DOHH2 (cell line): ENCODE data around the gene MACROD2.

Experiments
- H3F3A ChIP-seq: fragments of 200-600 bp; sonication (generic), shearing (Covaris generic); 2 replicates; pipeline ENCODE4 v1.6.0; 2016; ENCODE audit warnings: antibody characterized with exemption, mild to moderate bottlenecking; ENCODE audit not compliant: control insufficient read depth, insufficient read depth
- H3K27ac ChIP-seq: fragments of 200-600 bp; sonication (generic); 2 replicates; pipeline ENCODE4 v1.5.1; 2014; ENCODE audit warnings: low read depth, mild to moderate bottlenecking, low read length, moderate library complexity
- H3K27me3 ChIP-seq: fragments of 200-600 bp; sonication (generic); 2 replicates; pipeline ENCODE4 v1.6.1; 2014; ENCODE audit warnings: mild to moderate bottlenecking, low read length, mixed read lengths; ENCODE audit not compliant: control insufficient read depth
- H3K36me3 ChIP-seq: fragments of 200-600 bp; sonication (generic); 2 replicates; pipeline ENCODE4 v1.6.1; 2014; ENCODE audit warnings: mild to moderate bottlenecking, low read length, moderate library complexity, mixed read lengths; ENCODE audit not compliant: control insufficient read depth
- H3K4me1 ChIP-seq: fragments of 200-600 bp; sonication (generic); 2 replicates; pipeline ENCODE4 v1.6.1; 2014; ENCODE audit warnings: mild to moderate bottlenecking, low read length, mixed read lengths; ENCODE audit not compliant: control insufficient read depth
- H3K4me2 ChIP-seq: fragments of 200-600 bp; sonication (generic); 2 replicates; pipeline ENCODE4 v1.6.0; 2014; ENCODE audit warnings: mild to moderate bottlenecking, low read length, moderate library complexity
- H3K4me3 ChIP-seq: fragments of 200-600 bp; sonication (generic); 2 replicates; pipeline ENCODE4 v1.5.1; 2014; ENCODE audit warnings: mild to moderate bottlenecking, low read length, mixed read lengths
- H3K79me2 ChIP-seq: fragments of 200-600 bp; sonication (generic); 2 replicates; pipeline ENCODE4 v1.6.1; 2014; ENCODE audit warnings: mild to moderate bottlenecking, low read length, mixed read lengths; ENCODE audit not compliant: control insufficient read depth
- H3K9me2 ChIP-seq: fragments of 200-600 bp; sonication (generic); replicated peaks from 2 replicates; pipeline ENCODE4 v1.6.1; 2014; ENCODE audit warnings: mild to moderate bottlenecking, low read length, mixed read lengths; ENCODE audit not compliant: control insufficient read depth
- H3K9me3 ChIP-seq: fragments of 200-600 bp; sonication (generic); 2 replicates; pipeline ENCODE4 v1.6.1; 2014; ENCODE audit warnings: antibody characterized with exemption, low read length, mixed read lengths; ENCODE audit not compliant: control insufficient read depth, insufficient read depth
- H4K20me1 ChIP-seq: fragments of 200-600 bp; sonication (generic); 2 replicates; pipeline ENCODE4 v1.6.0; 2014; ENCODE audit warnings: low read depth, mild to moderate bottlenecking, antibody characterized with exemption, low read length, moderate library complexity; ENCODE audit not compliant: control insufficient read depth, insufficient read depth
- EZH2phosphoT487 ChIP-seq: fragments of 200-600 bp; sonication (generic); IDR thresholded peaks from 2 replicates; pipeline ENCODE4 v1.6.1; 2017; ENCODE audit warnings: borderline replicate concordance, mild to moderate bottlenecking, antibody characterized with exemption, low read length, moderate library complexity, mixed read lengths
- TF ChIP-seq, protein P1 (sequence below): fragments of 200-600 bp; sonication (generic); IDR thresholded peaks from one replicate; pipeline ENCODE4 v1.5.1; 2014; ENCODE audit warnings: antibody characterized with exemption, mild to moderate bottlenecking, low read depth, low read length; ENCODE audit not compliant: poor library complexity, severe bottlenecking

MACROD2 gene

DNA sequence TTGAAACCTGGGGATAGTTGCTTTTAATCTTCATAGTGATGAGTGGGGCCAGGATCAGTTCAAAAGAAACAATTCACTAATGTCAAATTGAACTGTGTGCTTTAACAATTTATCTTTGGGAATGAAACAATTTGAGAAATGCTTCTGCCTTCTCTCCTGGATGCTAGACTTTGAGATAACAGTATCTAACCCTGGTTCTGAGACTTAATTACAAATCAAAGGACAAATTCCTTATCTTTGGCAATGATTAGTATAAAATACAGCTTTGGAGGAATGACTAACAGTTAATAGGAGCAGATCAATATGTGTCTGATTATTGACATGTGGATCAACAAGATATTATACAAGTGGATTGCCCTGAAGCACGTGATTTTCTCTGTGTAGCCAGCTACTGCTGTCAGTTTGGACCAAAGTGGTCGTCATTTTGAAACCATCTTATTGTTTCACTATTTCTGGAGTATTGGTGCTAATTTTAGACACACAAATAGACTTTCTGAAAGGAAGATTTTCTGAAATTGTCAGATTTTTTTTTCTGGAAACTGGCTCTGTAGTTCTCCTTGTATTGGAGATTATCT is 348.3 kb downstream of the MACROD2 start:
- no peaks in the 10 kb centered on the region for H3K9me2 ChIP-seq
- no peaks in the 10 kb centered on the region for H3K4me1 ChIP-seq
- H3K4me2 ChIP-seq: no peak overlapping the region
- no peak overlapping the region for H3K27ac ChIP-seq
- H3K4me3 ChIP-seq: no peak overlapping the region
- TF ChIP-seq EZH2phosphoT487: no peak
- TF ChIP-seq, protein P1, sequence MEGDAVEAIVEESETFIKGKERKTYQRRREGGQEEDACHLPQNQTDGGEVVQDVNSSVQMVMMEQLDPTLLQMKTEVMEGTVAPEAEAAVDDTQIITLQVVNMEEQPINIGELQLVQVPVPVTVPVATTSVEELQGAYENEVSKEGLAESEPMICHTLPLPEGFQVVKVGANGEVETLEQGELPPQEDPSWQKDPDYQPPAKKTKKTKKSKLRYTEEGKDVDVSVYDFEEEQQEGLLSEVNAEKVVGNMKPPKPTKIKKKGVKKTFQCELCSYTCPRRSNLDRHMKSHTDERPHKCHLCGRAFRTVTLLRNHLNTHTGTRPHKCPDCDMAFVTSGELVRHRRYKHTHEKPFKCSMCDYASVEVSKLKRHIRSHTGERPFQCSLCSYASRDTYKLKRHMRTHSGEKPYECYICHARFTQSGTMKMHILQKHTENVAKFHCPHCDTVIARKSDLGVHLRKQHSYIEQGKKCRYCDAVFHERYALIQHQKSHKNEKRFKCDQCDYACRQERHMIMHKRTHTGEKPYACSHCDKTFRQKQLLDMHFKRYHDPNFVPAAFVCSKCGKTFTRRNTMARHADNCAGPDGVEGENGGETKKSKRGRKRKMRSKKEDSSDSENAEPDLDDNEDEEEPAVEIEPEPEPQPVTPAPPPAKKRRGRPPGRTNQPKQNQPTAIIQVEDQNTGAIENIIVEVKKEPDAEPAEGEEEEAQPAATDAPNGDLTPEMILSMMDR: no peak
- no peaks in the 10 kb centered on the region for H3K36me3 ChIP-seq
- no peaks in the 10 kb centered on the region for H4K20me1 ChIP-seq
- no peaks in the 10 kb centered on the region for H3K27me3 ChIP-seq
- no peaks in the 10 kb centered on the region for H3F3A ChIP-seq
- H3K79me2 ChIP-seq: no peaks in the 10 kb centered on the region
- H3K9me3 ChIP-seq: no peaks in the 10 kb centered on the region

DNA sequence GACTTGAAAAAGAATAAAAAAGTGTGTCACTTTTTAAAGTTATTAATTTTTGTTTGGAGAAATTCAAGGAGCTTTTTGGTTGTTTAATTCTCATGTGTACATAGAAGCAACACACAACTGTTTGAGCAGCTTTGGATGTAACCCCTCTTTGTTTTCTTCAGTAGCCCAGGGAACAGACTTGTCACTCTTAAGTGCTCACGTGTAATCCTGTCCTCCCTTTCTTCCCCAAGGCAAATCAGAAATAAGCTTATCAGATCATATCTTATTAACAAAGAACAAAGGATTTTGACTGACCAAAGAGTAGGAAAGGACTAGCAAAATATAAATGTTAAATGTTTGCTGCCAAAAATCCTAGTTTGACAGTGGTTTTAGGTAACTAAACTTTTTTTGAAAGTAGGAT is 349.4 kb downstream of the MACROD2 start:
- no peaks in the 10 kb centered on the region for H3K9me2 ChIP-seq
- H3K4me1 ChIP-seq: no peaks in the 10 kb centered on the region
- no peak overlapping the region for H3K4me2 ChIP-seq
- H3F3A ChIP-seq: no peaks in the 10 kb centered on the region
- no peaks in the 10 kb centered on the region for H4K20me1 ChIP-seq
- no peaks in the 10 kb centered on the region for H3K79me2 ChIP-seq
- H3K27ac ChIP-seq: no peak overlapping the region
- TF ChIP-seq, protein P1: no peak
- TF ChIP-seq EZH2phosphoT487: no peak
- H3K4me3 ChIP-seq: no peak overlapping the region
- H3K36me3 ChIP-seq: no peaks in the 10 kb centered on the region
- H3K9me3 ChIP-seq: no peaks in the 10 kb centered on the region
- H3K27me3 ChIP-seq: no peaks in the 10 kb centered on the region

DNA sequence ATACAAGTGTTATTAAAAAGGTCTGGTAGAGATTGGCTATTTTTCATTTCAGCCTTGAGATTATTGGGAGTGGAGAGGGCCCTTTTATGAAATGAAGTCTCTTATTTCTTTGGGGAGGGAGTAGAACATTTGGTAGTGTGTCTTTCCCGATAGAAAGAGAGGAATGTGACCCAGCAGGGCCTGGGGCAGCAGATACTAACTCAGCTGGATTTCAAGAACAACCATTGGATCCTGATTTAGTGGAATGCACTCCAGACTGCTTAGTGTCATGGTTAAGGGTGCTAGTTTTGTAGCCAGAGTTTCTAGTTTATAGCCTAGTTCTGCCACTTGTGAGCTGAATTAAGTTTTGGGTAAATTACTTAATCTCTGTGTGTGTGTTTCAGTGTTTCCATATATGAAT is 360.5 kb downstream of the MACROD2 start:
- Histone ChIP-seq H3K27me3 (no peaks in the 10 kb centered on the region), H3K9me3 (no peaks in the 10 kb centered on the region)
- TF ChIP-seq EZH2phosphoT487: no peak
- TF ChIP-seq, protein P1: no peak

DNA sequence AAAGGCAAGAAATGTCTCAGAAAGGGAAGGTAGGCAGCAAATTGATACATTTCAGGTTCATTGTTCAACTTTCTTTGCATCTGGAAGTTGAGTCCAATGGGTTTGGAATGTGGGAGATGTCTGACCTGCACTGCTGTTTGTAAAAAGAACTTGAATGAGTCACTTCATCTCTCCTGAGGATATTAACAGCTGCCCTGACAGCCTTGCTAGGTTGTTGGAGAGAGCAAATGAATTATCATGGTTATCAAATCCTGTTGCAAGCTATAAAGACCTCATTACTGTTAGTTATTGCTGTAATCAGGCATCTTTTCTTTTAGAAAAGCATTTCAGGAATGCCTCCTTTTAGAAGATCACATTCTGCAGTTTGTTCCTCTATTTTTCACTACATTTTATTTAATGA is 365.1 kb downstream of the MACROD2 start:
- H3K4me2 ChIP-seq: no peak overlapping the region
- TF ChIP-seq, protein P1: no peak
- TF ChIP-seq EZH2phosphoT487: no peak
- H3K36me3 ChIP-seq: no peaks in the 10 kb centered on the region
- H3F3A ChIP-seq: no peaks in the 10 kb centered on the region
- H3K4me1 ChIP-seq: no peaks in the 10 kb centered on the region
- no peaks in the 10 kb centered on the region for H3K9me2 ChIP-seq
- H3K9me3 ChIP-seq: no peaks in the 10 kb centered on the region
- no peaks in the 10 kb centered on the region for H4K20me1 ChIP-seq
- H3K27ac ChIP-seq: no peak overlapping the region
- no peaks in the 10 kb centered on the region for H3K27me3 ChIP-seq
- no peak overlapping the region for H3K4me3 ChIP-seq
- no peaks in the 10 kb centered on the region for H3K79me2 ChIP-seq

More for the DNA sequence above, 360.5 kb downstream of the MACROD2 start:
- Histone ChIP-seq H3K36me3 (no peaks in the 10 kb centered on the region), H3K9me2 (no peaks in the 10 kb centered on the region), H3K27ac (no peak overlapping the region), H4K20me1 (no peaks in the 10 kb centered on the region), H3F3A (no peaks in the 10 kb centered on the region), H3K4me2 (no peak overlapping the region), H3K4me1 (no peaks in the 10 kb centered on the region), H3K79me2 (no peaks in the 10 kb centered on the region), H3K4me3 (no peak overlapping the region)
